A673 (cell line): ENCODE data around the gene HGF. TPM values are rescaled to one million over a fixed set of nuclear protein-coding genes. Genes with fewer than 3 reads are reported as not detected.
"Not testable (repeated sequence)": the region's sequence is repeated elsewhere in the genome, so short reads cannot be mapped to it uniquely, and the experiment has no call there.

Source experiments
- BruUV-seq: library from RNA; stranded (reverse); fragments of 400-500 nt; replicated peaks from 2 replicates; lab custom pipeline; 2021; lab: Mats Ljungman, UMichigan
- CTCF ChIA-PET: fragments of 300-600 bp; sonication (Branson Sonifier 250); formaldehyde crosslinking; loops from one replicate; lab custom pipeline; 2022; ENCODE audit warnings: antibody characterized with exemption; lab: Charles Lee
- POLR2A ChIA-PET: fragments of 300-600 bp; sonication (Branson Sonifier 250); formaldehyde crosslinking; loops from one replicate; lab custom pipeline; 2022; ENCODE audit warnings: antibody characterized with exemption; ENCODE audit not compliant: low non-redundant PET; lab: Charles Lee
- DNase-seq: peaks from one replicate; pipeline ENCODE4 v3.0.0-alpha.2; 2015; ENCODE audit warnings: low spot score
- H3K27ac ChIP-seq: fragments of 200-600 bp; sonication (generic); 2 replicates; pipeline ENCODE4 v1.5.1; 2016; ENCODE audit warnings: mixed run types, low read depth, mild to moderate bottlenecking, mixed read lengths, antibody characterized with exemption, low read length; ENCODE audit not compliant: poor library complexity, severe bottlenecking
- H3K27me3 ChIP-seq: fragments of 200-600 bp; sonication (generic); replicated peaks from 2 replicates; pipeline ENCODE4 v1.6.1; 2017; ENCODE audit warnings: mixed run types, low read depth, mild to moderate bottlenecking, mixed read lengths, antibody characterized with exemption, low read length; ENCODE audit not compliant: insufficient read depth, poor library complexity
- H3K36me3 ChIP-seq: fragments of 200-600 bp; sonication (generic); 2 replicates; pipeline ENCODE4 v1.6.1; 2016; ENCODE audit warnings: mixed run types, mild to moderate bottlenecking, mixed read lengths, antibody characterized with exemption, low read length; ENCODE audit not compliant: insufficient read depth, poor library complexity, severe bottlenecking
- H3K4me1 ChIP-seq: fragments of 200-600 bp; sonication (generic); 2 replicates; pipeline ENCODE4 v1.6.1; 2017; ENCODE audit warnings: mixed run types, mild to moderate bottlenecking, mixed read lengths, antibody characterized with exemption, low read length; ENCODE audit not compliant: insufficient read depth, poor library complexity, severe bottlenecking
- H3K4me3 ChIP-seq: fragments of 200-600 bp; sonication (generic); 2 replicates; pipeline ENCODE4 v1.5.1; 2016; ENCODE audit warnings: low read depth, mixed run types, mild to moderate bottlenecking, mixed read lengths, low read length; ENCODE audit not compliant: poor library complexity, severe bottlenecking
- H3K9me3 ChIP-seq: fragments of 200-600 bp; sonication (generic); 2 replicates; pipeline ENCODE4 v1.6.1; 2016; ENCODE audit warnings: mixed run types, low read depth, mild to moderate bottlenecking, mixed read lengths, antibody characterized with exemption, low read length; ENCODE audit not compliant: poor library complexity, severe bottlenecking
- EZH2 ChIP-seq: fragments of 200-600 bp; sonication (generic); IDR thresholded peaks from 2 replicates; pipeline ENCODE4 v1.6.1; 2017; ENCODE audit warnings: borderline replicate concordance, low read depth, mild to moderate bottlenecking, mixed read lengths, antibody characterized with exemption, low read length; ENCODE audit not compliant: poor library complexity, severe bottlenecking
- intact Hi-C: fragments of 100-400 bp; cut with micrococcal nuclease; formaldehyde crosslinking; loops from one replicate; pipeline ENCODE4 v1.10.0; 2022; ENCODE audit not compliant: unreplicated experiment
- total RNA-seq: library from RNA; stranded (reverse); gene quantifications from 2 replicates; pipeline ENCODE4 v1.2.3, GENCODE V29; 2021
- TF ChIP-seq, protein P1 (sequence below): fragments of 300-800, 200-600 bp; sonication (generic); conservative IDR thresholded peaks from 2 replicates; pipeline ENCODE4 v1.5.1; 2017; ENCODE audit warnings: low read depth, mild to moderate bottlenecking, antibody characterized with exemption, low read length, moderate library complexity, mixed read lengths

HGF gene
- total RNA-seq, 1 experiment from 2014 or later: not detected

DNA sequence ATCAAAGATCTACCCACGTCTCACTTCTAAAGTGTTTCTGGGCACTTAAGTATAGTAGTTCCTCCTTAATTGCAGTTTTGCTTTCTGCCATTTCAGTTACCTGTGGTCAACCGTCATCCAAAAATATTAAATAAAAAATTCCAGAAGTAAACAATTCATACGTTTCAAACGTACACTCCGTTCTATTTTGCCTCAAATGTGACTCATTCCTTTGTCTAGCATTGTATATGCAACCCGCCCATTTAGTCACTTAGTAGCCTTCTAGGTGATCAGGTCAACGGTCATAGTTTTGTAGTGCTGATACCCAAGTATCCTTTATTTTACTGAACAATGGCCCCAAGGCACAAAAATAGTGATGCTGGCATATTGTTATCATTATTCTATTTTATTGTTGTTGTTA lies 33.8 kb downstream of the HGF start:
- H3K4me3 ChIP-seq: no peak overlapping the region
- POLR2A ChIA-PET: no interaction called here
- H3K9me3 ChIP-seq: no peaks in the 10 kb centered on the region
- TF ChIP-seq EZH2: no peak
- TF ChIP-seq, protein P1, sequence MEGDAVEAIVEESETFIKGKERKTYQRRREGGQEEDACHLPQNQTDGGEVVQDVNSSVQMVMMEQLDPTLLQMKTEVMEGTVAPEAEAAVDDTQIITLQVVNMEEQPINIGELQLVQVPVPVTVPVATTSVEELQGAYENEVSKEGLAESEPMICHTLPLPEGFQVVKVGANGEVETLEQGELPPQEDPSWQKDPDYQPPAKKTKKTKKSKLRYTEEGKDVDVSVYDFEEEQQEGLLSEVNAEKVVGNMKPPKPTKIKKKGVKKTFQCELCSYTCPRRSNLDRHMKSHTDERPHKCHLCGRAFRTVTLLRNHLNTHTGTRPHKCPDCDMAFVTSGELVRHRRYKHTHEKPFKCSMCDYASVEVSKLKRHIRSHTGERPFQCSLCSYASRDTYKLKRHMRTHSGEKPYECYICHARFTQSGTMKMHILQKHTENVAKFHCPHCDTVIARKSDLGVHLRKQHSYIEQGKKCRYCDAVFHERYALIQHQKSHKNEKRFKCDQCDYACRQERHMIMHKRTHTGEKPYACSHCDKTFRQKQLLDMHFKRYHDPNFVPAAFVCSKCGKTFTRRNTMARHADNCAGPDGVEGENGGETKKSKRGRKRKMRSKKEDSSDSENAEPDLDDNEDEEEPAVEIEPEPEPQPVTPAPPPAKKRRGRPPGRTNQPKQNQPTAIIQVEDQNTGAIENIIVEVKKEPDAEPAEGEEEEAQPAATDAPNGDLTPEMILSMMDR: no peak
- BruUV-seq: no TSS peak
- H3K4me1 ChIP-seq: no peaks in the 10 kb centered on the region
- CTCF ChIA-PET: no interaction called here
- H3K27ac ChIP-seq: no peak overlapping the region
- intact Hi-C loops: no loop called here
- DNase-seq: no peak
- H3K36me3 ChIP-seq: no peaks in the 10 kb centered on the region
- H3K27me3 ChIP-seq: no peaks in the 10 kb centered on the region

DNA sequence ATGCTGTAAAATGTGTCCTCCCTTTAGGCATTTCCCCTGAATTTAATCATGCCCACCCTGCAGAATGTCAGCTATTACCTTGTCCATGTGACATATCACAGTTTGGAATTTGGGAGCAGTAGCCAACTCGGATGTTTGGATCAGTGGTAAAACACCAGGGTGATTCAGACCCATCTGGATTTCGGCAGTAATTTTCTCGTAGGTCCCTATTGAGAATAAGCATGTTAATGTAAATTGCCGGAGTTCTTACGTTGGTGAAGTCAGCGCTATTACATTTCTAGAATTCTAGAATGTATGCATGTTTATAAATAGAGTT lies 44.1 kb downstream of the HGF start:
- no peak overlapping the region for H3K27ac ChIP-seq
- H3K9me3 ChIP-seq: no peaks in the 10 kb centered on the region
- no peak overlapping the region for H3K4me3 ChIP-seq
- ChIA-PET CTCF (no interaction called here), POLR2A (no interaction called here)
- TF ChIP-seq EZH2: no peak
- TF ChIP-seq, protein P1: no peak
- intact Hi-C loops: no loop called here
- H3K27me3 ChIP-seq: no peaks in the 10 kb centered on the region
- peak; percentile 46 for DNase-seq
- no peaks in the 10 kb centered on the region for H3K36me3 ChIP-seq
- no TSS peak for BruUV-seq
- no peaks in the 10 kb centered on the region for H3K4me1 ChIP-seq

DNA sequence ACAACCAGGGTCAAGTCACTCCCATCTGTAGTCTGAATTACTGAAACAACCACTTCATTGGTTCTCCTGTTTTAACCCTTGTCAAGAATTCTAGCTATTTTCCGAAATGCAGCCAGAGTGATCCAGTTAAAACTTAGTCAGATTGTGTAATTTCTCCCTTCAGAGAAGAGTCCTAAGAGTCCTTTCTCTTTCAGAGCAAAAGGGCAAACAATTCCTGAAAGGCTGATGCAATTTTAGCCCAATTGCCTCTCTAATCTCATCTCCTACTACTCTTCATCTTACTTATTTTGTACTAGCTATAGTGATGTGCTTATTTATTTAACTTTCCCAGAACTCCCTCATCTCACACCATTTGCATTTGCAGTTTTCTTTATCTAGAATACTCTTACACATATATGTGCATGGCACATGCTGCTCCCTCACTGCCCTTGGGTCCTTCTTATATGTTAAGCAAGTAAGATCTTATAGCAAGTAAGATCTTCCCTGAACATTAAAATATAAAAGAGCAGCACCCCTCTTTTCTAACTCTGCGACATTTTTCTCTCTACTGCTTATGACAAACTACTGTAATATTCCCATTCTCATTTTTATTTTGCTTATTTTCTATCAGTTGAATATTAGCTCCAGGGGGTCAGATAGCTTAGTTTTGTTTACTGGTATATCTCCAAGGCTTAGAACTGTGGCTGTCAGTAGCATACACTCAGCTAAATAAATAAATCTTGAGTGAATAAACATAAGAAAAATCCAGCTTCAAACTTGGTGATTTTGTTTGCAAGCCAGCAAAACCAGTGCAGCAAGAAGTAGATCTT lies 44.6 kb downstream of the HGF start:
- POLR2A ChIA-PET: no interaction called here
- Histone ChIP-seq H3K4me3 (no peak overlapping the region), H3K27ac (no peak overlapping the region), H3K4me1 (no peaks in the 10 kb centered on the region), H3K27me3 (no peaks in the 10 kb centered on the region), H3K9me3 (no peaks in the 10 kb centered on the region), H3K36me3 (no peaks in the 10 kb centered on the region)
- intact Hi-C loops: no loop called here
- DNase-seq: no peak
- CTCF ChIA-PET: no interaction called here
- TF ChIP-seq, protein P1: no peak
- no peak for TF ChIP-seq EZH2
- BruUV-seq: no TSS peak

DNA sequence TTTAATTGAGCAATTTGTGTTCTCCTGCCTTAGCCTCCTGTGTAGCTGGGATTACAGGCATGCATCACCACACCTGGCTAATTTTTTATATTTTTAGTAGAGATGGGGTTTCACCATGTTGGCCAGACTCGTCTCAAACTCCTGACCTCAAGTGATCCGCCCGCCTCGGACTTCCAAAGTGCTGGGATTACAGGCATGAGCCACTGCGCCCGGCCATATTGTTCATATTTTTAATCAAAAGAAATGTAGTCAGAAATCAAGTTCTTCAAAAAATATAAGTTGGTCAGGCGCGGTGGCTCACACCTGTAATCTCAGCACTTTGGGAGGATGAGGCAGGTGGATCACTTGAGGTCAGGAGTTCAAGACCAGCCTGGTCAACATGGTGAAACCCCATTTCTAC lies 47.6 kb downstream of the HGF start:
- H3K9me3 ChIP-seq, H3K4me1 ChIP-seq, BruUV-seq, H3K27me3 ChIP-seq, CTCF ChIA-PET, H3K4me3 ChIP-seq, DNase-seq, POLR2A ChIA-PET, H3K36me3 ChIP-seq, H3K27ac ChIP-seq, intact Hi-C loops: not testable (repeated sequence)
